Heart left ventricle (tissue), 16 donors: Measurements from ENCODE around the gene SHMT2. TPM values are rescaled to one million over a fixed set of nuclear protein-coding genes. Genes with fewer than 3 reads are reported as not detected.

Experiments
- ATAC-seq, 4 donors: fragments of 200-7000 bp; cut with Tn5 transposase; one replicate each; pipeline ENCODE4 v1.9.1; 2020 to 2022; ENCODE audit warnings: moderate library complexity in 4 of 4, mild to moderate bottlenecking in 3 of 4, moderate number of reproducible peaks in 1 of 4
- DNase-seq, 5 donors: peaks; one replicate each; pipeline ENCODE4 v3.0.0-alpha.2; 2020
- H3K27ac ChIP-seq, 12 donors: fragments of 200-600 bp; sonication (generic) in 4 of 12; one replicate each; pipeline versions ENCODE4 v1.5.0 to v1.8.0; 2016 to 2022; ENCODE audit warnings: mild to moderate bottlenecking in 2 of 12
- H3K27me3 ChIP-seq, 9 donors: fragments of 200-600 bp; sonication (generic) in 2 of 9; one replicate each; pipeline versions ENCODE4 v1.5.1 to v1.8.0; 2016 to 2022; ENCODE audit warnings: mild to moderate bottlenecking in 3 of 9
- H3K36me3 ChIP-seq, 9 donors: fragments of 200-600 bp; sonication (generic) in 2 of 9; one replicate each; pipeline versions ENCODE4 v1.5.0 to v1.8.0; 2018 to 2022; ENCODE audit warnings: mild to moderate bottlenecking in 2 of 9
- H3K4me1 ChIP-seq, 12 donors: fragments of 200-600 bp; sonication (generic) in 4 of 12; one replicate each; pipeline versions ENCODE4 v1.5.0 to v1.8.0; 2016 to 2022; ENCODE audit warnings: mild to moderate bottlenecking in 3 of 12
- H3K4me3 ChIP-seq, 12 donors: fragments of 200-600 bp; sonication (generic) in 4 of 12; one replicate each; pipeline versions ENCODE4 v1.5.0 to v1.8.0; 2017 to 2022; ENCODE audit warnings: mild to moderate bottlenecking in 9 of 12, moderate library complexity in 4 of 12
- H3K9me3 ChIP-seq, 12 donors: fragments of 200-600 bp; sonication (generic) in 4 of 12; one replicate each; pipeline versions ENCODE4 v1.5.0 to v1.8.0; 2016 to 2022; ENCODE audit warnings: mild to moderate bottlenecking in 1 of 12
- CTCF ChIP-seq, 12 donors: fragments of 200-600 bp; sonication (generic) in 4 of 12; IDR thresholded peaks; one replicate each; pipeline versions ENCODE4 v1.5.0 to v1.8.0; 2018 to 2022; ENCODE audit warnings: antibody characterized with exemption in 12 of 12, mild to moderate bottlenecking in 5 of 12
- POLR2A ChIP-seq, 2 donors: fragments of 450-650 bp; IDR thresholded peaks; one replicate each; pipeline ENCODE4 v1.6.1; 2017; ENCODE audit warnings: antibody characterized with exemption in 2 of 2, mild to moderate bottlenecking in 2 of 2, moderate library complexity in 2 of 2
- WGBS, 4 donors: extraction: QIAGEN DNeasy Blood & Tissue Kit in 2 of 4; methylation state at CpG; one replicate each; pipeline versions ENCODE4 v1.1.5 to v1.1.7; 2013 to 2018; 5-methylcytosine and 5-hydroxymethylcytosine counted together
- intact Hi-C, 10 donors: fragments of 100-400 bp; cut with DNase I; formaldehyde crosslinking; loops; one replicate each; pipeline versions ENCODE4 v1.11.1 to v1.14.2; 2022
- polyA plus RNA-seq, 2 donors: library from polyadenylated mRNA; stranded (reverse); fragments of 200-250 nt; gene quantifications; one replicate each; pipeline ENCODE4 v1.2.3, GENCODE V29; 2013
- total RNA-seq, 9 donors: library from RNA; depleted of rRNA in 2 of 9; stranded (reverse); fragments of >200 nt in 2 of 9; fragmentation: NEBNext Ultra II Directional in 3 of 9; extraction: Animal tissue kit (Norgen Biotek cat#: 25700) in 3 of 9; gene quantifications; one replicate each; pipeline versions ENCODE4 v1.1.0 to v1.2.4, GENCODE V29; 2016 to 2023
- donor health status: ischemic (EF 13 %, LVEDD 7.1; RV severe dilation, severe dysfunction).
- donor health status: healthy with polysubstance abuse.
- donor health status: DM: no; HTN: yes; CAD: no.
- donor health status: DM: no; HTN: no; CAD: no.
- donor health status: ischemic (EF 25% LVEDD 6.9; RV normal size, moderate dysfunction).
- donor health status: ischemic (EF 25% LVEDD 5.7; RV mildly dilated, moderate dysfunction).
- donor health status: healthy.
- donor health status: DM: yes; HTN: yes; CAD: no.
- donor health status: ischemic (EF 35%, LVEDD 5.7; RV mildly dilated, moderate dysfunction).
- donor health status: nonischemic (EF 11% LVEDD 7.7; RV severe dilation, severe dysfunction).
- donor health status: DM: yes; HTN: yes; CAD: no.
- donor health status: PGD.
- donor health status: ischemic (EF 29% LVEDD 5.4; RV normal size, mild dysfunction).
- donor health status: nonischemic (EF 23%, LVEDD 6.1; RV moderate dilation, normal function).

SHMT2 gene
- total and polyA plus RNA-seq, 11 donors, result 15.9 to 76.5 (median 35.5) TPM

- H3K27me3 ChIP-seq, result peaks cover 33 to 80% (median 73%) of the 10 kb centered on the region in 9 donors
- ATAC-seq, result no peak
- TF ChIP-seq CTCF (IDR thresholded peaks at IDR 0.05), result no peak
- no peak for TF ChIP-seq POLR2A (IDR thresholded peaks at IDR 0.05)
- no peaks in the 10 kb centered on the region for H3K36me3 ChIP-seq
- H3K9me3 ChIP-seq, result no peaks in the 10 kb centered on the region
- H3K27ac ChIP-seq, result no peak overlapping the region
- DNase-seq, result no peak
- 44 to 77% (median 62%) methylated on average over 10 to 30 of the region's 30 CpGs for WGBS, 4 donors
- intact Hi-C loops, result no loop called here
- peak overlapping the region in 2 of 12 donors; percentile 9 to 34 for H3K4me3 ChIP-seq
- peaks cover 0 to 37% (median 11%) of the 10 kb centered on the region in 12 donors for H3K4me1 ChIP-seq
These were observed 5.1 kb upstream of the SHMT2 start for GRCh38 chr12:57224278-57224972.

GRCh38 chr12:57224973-57225679 lies 4.4 kb upstream of the SHMT2 start:
- ATAC-seq (peak in 2 of 4 donors; percentile 32 to 34), DNase-seq (peak in 1 of 5 donors; percentile 47)
- peaks cover 0 to 42% (median 14%) of the 10 kb centered on the region in 12 donors for H3K4me1 ChIP-seq
- H3K27ac ChIP-seq, result no peak overlapping the region
- H3K36me3 ChIP-seq, result no peaks in the 10 kb centered on the region
- WGBS, 4 donors, result 7 to 18% (median 16%) methylated on average over 15 to 61 of the region's 61 CpGs
- TF ChIP-seq POLR2A (IDR thresholded peaks at IDR 0.05) (no peak), CTCF (IDR thresholded peaks at IDR 0.05) (peak; percentile 33 to 69 (median 48))
- intact Hi-C loops, result no loop called here
- peaks cover 28 to 73% (median 66%) of the 10 kb centered on the region in 9 donors for H3K27me3 ChIP-seq
- peak overlapping the region in 2 of 12 donors; percentile 9 to 34 for H3K4me3 ChIP-seq
- H3K9me3 ChIP-seq, result no peaks in the 10 kb centered on the region

GRCh38 chr12:57225680-57226210 lies 3.8 kb upstream of the SHMT2 start:
- no peak for ATAC-seq
- no peak for TF ChIP-seq POLR2A (IDR thresholded peaks at IDR 0.05)
- no peak for TF ChIP-seq CTCF (IDR thresholded peaks at IDR 0.05)
- H3K27ac ChIP-seq, result no peak overlapping the region
- DNase-seq, result peak in 1 of 5 donors; percentile 38
- H3K27me3 ChIP-seq, result peaks cover 27 to 67% (median 61%) of the 10 kb centered on the region in 9 donors
- H3K4me1 ChIP-seq, result peaks cover 0 to 48% (median 18%) of the 10 kb centered on the region in 12 donors
- H3K9me3 ChIP-seq, result no peaks in the 10 kb centered on the region
- intact Hi-C loops, result no loop called here
- no peak overlapping the region for H3K4me3 ChIP-seq
- peaks cover 0 to under 1% (median 0%) of the 10 kb centered on the region in 9 donors for H3K36me3 ChIP-seq
- WGBS, 4 donors, result 40 to 60% (median 46%) methylated on average over 15 to 18 of the region's 18 CpGs
